ENCODE results near the gene PRUNE2. TPM values are rescaled to one million over a fixed set of nuclear protein-coding genes. Genes with fewer than 3 reads are reported as not detected.

The PRUNE2 gene
- total and polyA plus RNA-seq, 2 of the 8 experiments (the other 6 are each of a cell fraction or from before 2014, with no cell fraction given): 5.5 to 13.3 TPM

GRCh38 chr9:76687861-76688391 lies 218.0 kb downstream of the PRUNE2 start (continued):
- TF ChIP-seq ATF2 (IDR thresholded peaks at IDR 0.05; ENCODE audit: low read length) (no peak), CHD1 (IDR thresholded peaks at IDR 0.05; ENCODE audit: low read depth, low read length) (no peak), JUND (IDR thresholded peaks at IDR 0.05; ENCODE audit: low read length) (no peak), USF2 (IDR thresholded peaks at IDR 0.05; ENCODE audit: low read length) (no peak), RBBP5 (IDR thresholded peaks at IDR 0.05; ENCODE audit: borderline replicate concordance, low read depth, low read length) (no peak), KDM5A (IDR thresholded peaks at IDR 0.05; ENCODE audit: low read length) (no peak), MAX (IDR thresholded peaks at IDR 0.05) (no peak)

All from H1 (cell line).